ENCODE results near the gene FAM161A. TPM values are rescaled to one million over a fixed set of nuclear protein-coding genes. Genes with fewer than 3 reads are reported as not detected.

FAM161A gene
- total and polyA plus RNA-seq, 12 donors = 0.67 to 2.5 (median 1.5) TPM

GRCh38 chr2:61785583-61785982 is 68.3 kb downstream of the FAM161A start:
- peaks cover 0 to 16% (median 4%) of the 10 kb centered on the region in 11 donors for H3K9me3 ChIP-seq
- H3K27me3 ChIP-seq = peaks cover 0 to 14% (median 0%) of the 10 kb centered on the region in 7 donors
- TF ChIP-seq CTCF (IDR thresholded peaks at IDR 0.05) = no peak
- no peak for DNase-seq
- no peak overlapping the region for H3K4me3 ChIP-seq
- intact Hi-C loops (cut with DNase I) = no loop called here
- ATAC-seq = no peak
- H3K27ac ChIP-seq = no peak overlapping the region
- no peaks in the 10 kb centered on the region for H3K4me1 ChIP-seq
- no peaks in the 10 kb centered on the region for H3K36me3 ChIP-seq

- 65 to 73% methylated on average over 4 of the region's 4 CpGs for WGBS, 2 donors
- no peaks in the 10 kb centered on the region for H3K36me3 ChIP-seq
These were observed 69.2 kb downstream of the FAM161A start for GRCh38 chr2:61784643-61785042.

DNA sequence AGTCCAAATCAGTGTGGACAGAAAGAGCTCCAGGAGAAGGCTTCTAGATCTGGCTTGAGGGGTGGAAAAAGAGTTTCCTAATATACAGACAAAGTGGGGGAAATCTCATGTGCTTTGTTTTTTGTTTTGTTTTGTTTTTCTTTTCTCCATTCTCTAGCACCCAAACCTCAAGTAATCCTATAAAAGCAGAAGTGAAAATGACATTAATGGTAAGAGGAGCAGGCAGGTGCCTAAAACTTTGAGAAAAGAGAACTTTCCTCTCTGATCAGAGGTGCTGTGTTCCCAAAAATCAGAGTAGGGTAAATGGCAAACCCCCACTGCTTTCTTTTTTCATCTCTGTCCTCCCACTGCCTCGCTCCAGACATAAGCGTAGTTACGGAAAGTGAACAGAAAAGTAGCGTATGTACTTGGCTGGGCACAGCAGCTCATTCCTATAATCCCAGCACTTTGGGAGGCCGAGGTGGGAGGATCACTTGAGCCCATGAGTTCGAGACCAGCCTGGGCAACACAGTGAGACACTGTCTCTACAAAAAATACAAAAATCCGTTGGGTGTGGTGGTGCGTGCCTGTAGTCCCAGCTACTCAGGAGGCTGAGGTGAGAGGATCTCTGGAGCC is 77.8 kb downstream of the FAM161A start:
- Histone ChIP-seq H3K4me3 (no peak overlapping the region), H3K27me3 (peaks cover 0 to 24% (median 0%) of the 10 kb centered on the region in 7 donors), H3K9me3 (peaks cover 0 to 8% (median under 1%) of the 10 kb centered on the region in 11 donors), H3K4me1 (peaks cover 0 to 11% (median 0%) of the 10 kb centered on the region in 9 donors), H3K36me3 (no peaks in the 10 kb centered on the region), H3K27ac (no peak overlapping the region)
- DNase-seq = no peak
- no peak for ATAC-seq
- intact Hi-C loops (cut with DNase I) = no loop called here
- TF ChIP-seq CTCF (IDR thresholded peaks at IDR 0.05) = no peak
- 84 to 86% methylated on average over 8 of the region's 8 CpGs for WGBS, 2 donors

More at GRCh38 chr2:61784643-61785042, 69.2 kb downstream of the FAM161A start:
- ATAC-seq (no peak), DNase-seq (no peak)
- Histone ChIP-seq H3K9me3 (peaks cover 0 to 19% (median 4%) of the 10 kb centered on the region in 11 donors), H3K4me3 (no peak overlapping the region), H3K27me3 (peaks cover 0 to 14% (median 0%) of the 10 kb centered on the region in 7 donors), H3K27ac (no peak overlapping the region), H3K4me1 (no peaks in the 10 kb centered on the region)
- no peak for TF ChIP-seq CTCF (IDR thresholded peaks at IDR 0.05)
- intact Hi-C loops (cut with DNase I) = no loop called here

Other genes starting within 250 kb of the FAM161A start
- 100 to 1,000 TPM in 4 of 10 donors, 10 to 100 TPM in 6; 86.0 to 118 (median 98.7) TPM for gene CCT4, start 34.6 kb upstream of the FAM161A start, total RNA-seq
- gene CCT4, start 34.6 kb upstream of the FAM161A start, polyA plus RNA-seq = 100 to 1,000 TPM in 1 of 2 donors, 10 to 100 TPM in 1; 27.0 to 133 TPM
- gene COMMD1, start 51.6 kb upstream of the FAM161A start, total RNA-seq = 10 to 100 TPM; 51.1 to 90.2 (median 58.9) TPM
- 10 to 100 TPM; 72.4 to 82.1 TPM for gene COMMD1, start 51.6 kb upstream of the FAM161A start, polyA plus RNA-seq

Measured in heart right ventricle (tissue), 16 donors.